ENCODE results near the gene GPC5. TPM values are rescaled to one million over a fixed set of nuclear protein-coding genes. Genes with fewer than 3 reads are reported as not detected.

Gene GPC5
- total RNA-seq, 2 experiments from 2014 or later: 0.63 to 0.66 TPM

GRCh38 chr13:91726671-91727070 is 328.2 kb downstream of the GPC5 start:
- CTCF ChIA-PET: no interaction called here

GRCh38 chr13:91729859-91730258 is 331.4 kb downstream of the GPC5 start:
- H3K27me3 Mint-ChIP-seq: no peaks in the 10 kb centered on the region
- H3K9me3 Mint-ChIP-seq (ENCODE audit: low read depth): peaks cover 2% of the 10 kb centered on the region
- H3K4me3 Mint-ChIP-seq: no peak overlapping the region
- intact Hi-C loops (cut with DNase I, micrococcal nuclease): no loop called here
- no peak overlapping the region for H3K27ac Mint-ChIP-seq
- H3K36me3 Mint-ChIP-seq (ENCODE audit: low read depth): no peaks in the 10 kb centered on the region
- ChIA-PET CTCF (interaction anchor here (1.5 kb wide), 1 partner anchor 17 kb away, joined by 3 read pairs; no protein-coding TSS in a partner anchor), POLR2A (no interaction called here)
- no peak for ATAC-seq
- H3K4me1 Mint-ChIP-seq: no peaks in the 10 kb centered on the region
- DNase-seq: no peak

More at GRCh38 chr13:91726671-91727070, 328.2 kb downstream of the GPC5 start:
- intact Hi-C loops (cut with DNase I, micrococcal nuclease): no loop called here
- DNase-seq (no peak), ATAC-seq (no peak)
- H3K36me3 Mint-ChIP-seq (ENCODE audit: low read depth): no peaks in the 10 kb centered on the region
- peaks cover 2% of the 10 kb centered on the region for H3K9me3 Mint-ChIP-seq (ENCODE audit: low read depth)
- H3K27me3 Mint-ChIP-seq: peaks cover 2% of the 10 kb centered on the region
- no peak overlapping the region for H3K4me3 Mint-ChIP-seq
- no peaks in the 10 kb centered on the region for H3K4me1 Mint-ChIP-seq
- POLR2A ChIA-PET: no interaction called here
- H3K27ac Mint-ChIP-seq: no peak overlapping the region

GRCh38 chr13:91739751-91740150 is 341.3 kb downstream of the GPC5 start:
- Mint-ChIP-seq H3K27me3 (peaks cover 2% of the 10 kb centered on the region), H3K27ac (no peak overlapping the region), H3K36me3 (ENCODE audit: low read depth) (no peaks in the 10 kb centered on the region), H3K9me3 (ENCODE audit: low read depth) (no peaks in the 10 kb centered on the region), H3K4me1 (no peaks in the 10 kb centered on the region), H3K4me3 (no peak overlapping the region)
- intact Hi-C loops (cut with DNase I, micrococcal nuclease): no loop called here
- CTCF ChIA-PET: interaction anchor here (1.0 kb wide), 4 partner anchors 12 to 521 kb away, joined by 3 to 5 read pairs (median 4); no protein-coding TSS in a partner anchor
- POLR2A ChIA-PET: no interaction called here
- no peak for ATAC-seq
- no peak for DNase-seq

GRCh38 chr13:91740756-91741155 is 342.3 kb downstream of the GPC5 start:
- Mint-ChIP-seq H3K9me3 (ENCODE audit: low read depth) (no peaks in the 10 kb centered on the region), H3K4me1 (no peaks in the 10 kb centered on the region), H3K36me3 (ENCODE audit: low read depth) (no peaks in the 10 kb centered on the region), H3K27me3 (peaks cover 2% of the 10 kb centered on the region), H3K4me3 (no peak overlapping the region), H3K27ac (no peak overlapping the region)
- intact Hi-C loops (cut with DNase I, micrococcal nuclease): no loop called here
- CTCF ChIA-PET: interaction anchor here (1.0 kb wide), 2 partner anchors 11 to 21 kb away, joined by 3 to 4 read pairs; no protein-coding TSS in a partner anchor
- DNase-seq (no peak), ATAC-seq (no peak)
- POLR2A ChIA-PET: no interaction called here

- peaks cover 2% of the 10 kb centered on the region for H3K27me3 Mint-ChIP-seq
- intact Hi-C loops (cut with DNase I, micrococcal nuclease): no loop called here
- H3K27ac Mint-ChIP-seq: no peak overlapping the region
- no peaks in the 10 kb centered on the region for H3K36me3 Mint-ChIP-seq (ENCODE audit: low read depth)
- ATAC-seq (no peak), DNase-seq (no peak)
- POLR2A ChIA-PET: no interaction called here
- no peaks in the 10 kb centered on the region for H3K9me3 Mint-ChIP-seq (ENCODE audit: low read depth)
- H3K4me1 Mint-ChIP-seq: no peaks in the 10 kb centered on the region
- H3K4me3 Mint-ChIP-seq: no peak overlapping the region
- CTCF ChIA-PET: no interaction called here
Measured at GRCh38 chr13:91741925-91742324, 343.5 kb downstream of the GPC5 start.

GRCh38 chr13:91744284-91744683 is 345.9 kb downstream of the GPC5 start:
- no peak for DNase-seq
- ChIA-PET POLR2A (no interaction called here), CTCF (no interaction called here)
- Mint-ChIP-seq H3K4me3 (no peak overlapping the region), H3K9me3 (ENCODE audit: low read depth) (no peaks in the 10 kb centered on the region), H3K4me1 (no peaks in the 10 kb centered on the region), H3K36me3 (ENCODE audit: low read depth) (no peaks in the 10 kb centered on the region), H3K27ac (no peak overlapping the region), H3K27me3 (peaks cover 2% of the 10 kb centered on the region)
- intact Hi-C loops (cut with DNase I, micrococcal nuclease): no loop called here
- ATAC-seq: no peak

GRCh38 chr13:91745967-91746366 is 347.5 kb downstream of the GPC5 start:
- ATAC-seq: no peak
- Mint-ChIP-seq H3K4me3 (no peak overlapping the region), H3K27me3 (no peaks in the 10 kb centered on the region), H3K9me3 (ENCODE audit: low read depth) (no peaks in the 10 kb centered on the region), H3K27ac (no peak overlapping the region), H3K36me3 (ENCODE audit: low read depth) (no peaks in the 10 kb centered on the region), H3K4me1 (no peaks in the 10 kb centered on the region)
- ChIA-PET CTCF (interaction anchor here (1.0 kb wide), 1 partner anchor 15 kb away, joined by 3 read pairs; no protein-coding TSS in a partner anchor), POLR2A (no interaction called here)
- no peak for DNase-seq
- intact Hi-C loops (cut with DNase I, micrococcal nuclease): no loop called here

- Mint-ChIP-seq H3K4me1 (no peaks in the 10 kb centered on the region), H3K27ac (no peak overlapping the region), H3K9me3 (ENCODE audit: low read depth) (no peaks in the 10 kb centered on the region), H3K36me3 (ENCODE audit: low read depth) (no peaks in the 10 kb centered on the region), H3K4me3 (no peak overlapping the region), H3K27me3 (no peaks in the 10 kb centered on the region)
- POLR2A ChIA-PET: no interaction called here
- CTCF ChIA-PET: interaction anchor here (1.0 kb wide), 1 partner anchor 17 kb away, joined by 3 read pairs; no protein-coding TSS in a partner anchor
- intact Hi-C loops (cut with DNase I, micrococcal nuclease): no loop called here
- DNase-seq: no peak
- ATAC-seq: no peak
Measured at GRCh38 chr13:91747186-91747585, 348.8 kb downstream of the GPC5 start.

GRCh38 chr13:91748416-91749089 is 350.1 kb downstream of the GPC5 start:
- ChIA-PET CTCF (no interaction called here), POLR2A (no interaction called here)
- no peaks in the 10 kb centered on the region for H3K9me3 Mint-ChIP-seq (ENCODE audit: low read depth)
- no peak overlapping the region for H3K4me3 Mint-ChIP-seq
- no peaks in the 10 kb centered on the region for H3K4me1 Mint-ChIP-seq
- no peaks in the 10 kb centered on the region for H3K27me3 Mint-ChIP-seq
- no peak overlapping the region for H3K27ac Mint-ChIP-seq
- ATAC-seq: no peak
- H3K36me3 Mint-ChIP-seq (ENCODE audit: low read depth): no peaks in the 10 kb centered on the region
- intact Hi-C loops (cut with DNase I, micrococcal nuclease): loop anchor here in 1 of 2 experiments (1.0 kb wide), 1 partner anchor 46 kb away; no protein-coding TSS in a partner anchor
- no peak for DNase-seq

- no peaks in the 10 kb centered on the region for H3K27me3 Mint-ChIP-seq
- H3K4me3 Mint-ChIP-seq: no peak overlapping the region
- DNase-seq (no peak), ATAC-seq (no peak)
- H3K9me3 Mint-ChIP-seq (ENCODE audit: low read depth): no peaks in the 10 kb centered on the region
- intact Hi-C loops (cut with DNase I, micrococcal nuclease): no loop called here
- no peak overlapping the region for H3K27ac Mint-ChIP-seq
- ChIA-PET CTCF (interaction anchor here (1.1 kb wide), 1 partner anchor 37 kb away, joined by 4 read pairs; no protein-coding TSS in a partner anchor), POLR2A (no interaction called here)
- no peaks in the 10 kb centered on the region for H3K36me3 Mint-ChIP-seq (ENCODE audit: low read depth)
- no peaks in the 10 kb centered on the region for H3K4me1 Mint-ChIP-seq
Measured at GRCh38 chr13:91758724-91759123, 360.3 kb downstream of the GPC5 start.

GRCh38 chr13:91762957-91763356 is 364.5 kb downstream of the GPC5 start:
- no peaks in the 10 kb centered on the region for H3K4me1 Mint-ChIP-seq
- intact Hi-C loops (cut with DNase I, micrococcal nuclease): no loop called here
- ChIA-PET CTCF (interaction anchor here (1.3 kb wide), 1 partner anchor 23 kb away, joined by 4 read pairs; no protein-coding TSS in a partner anchor), POLR2A (no interaction called here)
- H3K27ac Mint-ChIP-seq: no peak overlapping the region
- ATAC-seq (no peak), DNase-seq (no peak)
- no peaks in the 10 kb centered on the region for H3K36me3 Mint-ChIP-seq (ENCODE audit: low read depth)
- no peak overlapping the region for H3K4me3 Mint-ChIP-seq
- no peaks in the 10 kb centered on the region for H3K9me3 Mint-ChIP-seq (ENCODE audit: low read depth)
- H3K27me3 Mint-ChIP-seq: no peaks in the 10 kb centered on the region

GRCh38 chr13:91764527-91764926 is 366.1 kb downstream of the GPC5 start:
- POLR2A ChIA-PET: no interaction called here
- CTCF ChIA-PET: no interaction called here
- no peaks in the 10 kb centered on the region for H3K27me3 Mint-ChIP-seq

More at GRCh38 chr13:91764527-91764926, 366.1 kb downstream of the GPC5 start:
- no peaks in the 10 kb centered on the region for H3K4me1 Mint-ChIP-seq
- H3K9me3 Mint-ChIP-seq (ENCODE audit: low read depth): no peaks in the 10 kb centered on the region
- no peaks in the 10 kb centered on the region for H3K36me3 Mint-ChIP-seq (ENCODE audit: low read depth)
- ATAC-seq (no peak), DNase-seq (no peak)
- H3K4me3 Mint-ChIP-seq: no peak overlapping the region
- no peak overlapping the region for H3K27ac Mint-ChIP-seq
- intact Hi-C loops (cut with DNase I, micrococcal nuclease): no loop called here
